KOPT-K1 (cell line): ENCODE results near the gene DNAJB2.
"Not testable (repeated sequence)": the region's sequence is repeated elsewhere in the genome, so short reads cannot be mapped to it uniquely, and the experiment has no call there.

ENCODE experiments used
- H3K27ac ChIP-seq: fragments of 200-600 bp; sonication (generic); 2 replicates; pipeline ENCODE4 v1.5.1; 2016; ENCODE audit warnings: antibody characterized with exemption, mild to moderate bottlenecking, low read depth, low read length; ENCODE audit not compliant: poor library complexity, severe bottlenecking
- H3K36me3 ChIP-seq: fragments of 200-600 bp; sonication (generic); 2 replicates; pipeline ENCODE4 v1.5.1; 2017; ENCODE audit warnings: antibody characterized with exemption, mild to moderate bottlenecking, low read length, moderate library complexity; ENCODE audit not compliant: insufficient read depth
- H3K9me3 ChIP-seq: fragments of 200-600 bp; sonication (generic); 2 replicates; pipeline ENCODE4 v1.5.1; 2017; ENCODE audit warnings: antibody characterized with exemption, low read length, mild to moderate bottlenecking; ENCODE audit not compliant: insufficient read depth, poor library complexity, severe bottlenecking

Gene DNAJB2

DNA sequence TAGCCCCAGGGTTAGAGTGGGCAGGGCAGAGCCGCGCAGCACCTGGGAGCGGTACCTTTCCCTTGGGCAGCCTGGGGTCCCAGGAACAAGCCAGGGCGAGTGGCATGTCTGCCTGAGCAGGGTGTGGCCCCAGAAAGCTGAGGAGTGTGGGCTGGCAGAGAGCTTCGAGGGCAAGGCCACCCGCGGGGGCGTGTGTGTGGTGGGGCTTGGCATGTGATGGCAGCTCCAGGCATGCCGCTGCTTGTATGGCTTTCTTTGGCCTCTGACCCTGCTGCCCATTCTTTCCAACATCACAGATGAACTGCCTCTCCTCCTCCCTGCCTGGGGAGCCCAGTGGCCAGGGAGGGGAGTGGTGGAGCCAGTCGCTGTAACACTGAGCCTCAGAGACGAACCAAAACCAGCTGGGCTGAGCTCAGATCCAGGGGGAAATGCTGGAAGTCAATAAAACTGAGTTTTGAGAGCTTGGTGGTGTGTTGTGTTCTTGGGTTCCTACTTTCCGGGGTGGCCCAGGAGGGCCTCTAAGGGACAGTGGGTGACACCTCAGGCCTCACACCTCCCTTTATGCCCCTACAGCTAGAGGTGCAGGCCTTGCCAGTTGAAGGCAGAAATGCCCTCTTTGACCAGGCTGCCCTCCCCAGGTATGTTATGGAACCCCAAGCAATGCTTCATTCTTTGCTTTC, 7.4 kb downstream of the DNAJB2 start:
- no peaks in the 10 kb centered on the region; the same call in 1 of the 2 replicates for H3K36me3 ChIP-seq
- H3K9me3 ChIP-seq: no peaks in the 10 kb centered on the region
- H3K27ac ChIP-seq: no peak overlapping the region

DNA sequence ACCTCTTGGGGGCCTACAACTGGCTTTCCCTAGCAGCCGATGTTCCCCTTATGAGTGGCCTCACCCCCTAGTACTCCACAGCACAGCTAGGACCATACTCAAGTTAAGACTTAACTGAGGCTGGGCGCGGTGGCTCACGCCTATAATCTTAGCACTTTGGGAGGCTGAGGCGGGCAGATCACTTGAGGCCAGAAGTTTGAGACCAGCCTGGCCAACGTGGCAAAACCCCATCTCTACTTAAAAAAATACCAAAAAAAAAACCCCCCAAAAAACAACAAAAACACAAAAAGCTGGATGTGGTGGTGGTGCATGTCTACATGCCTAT, 7.9 kb downstream of the DNAJB2 start:
- H3K27ac ChIP-seq, H3K9me3 ChIP-seq, H3K36me3 ChIP-seq: not testable (repeated sequence)

DNA sequence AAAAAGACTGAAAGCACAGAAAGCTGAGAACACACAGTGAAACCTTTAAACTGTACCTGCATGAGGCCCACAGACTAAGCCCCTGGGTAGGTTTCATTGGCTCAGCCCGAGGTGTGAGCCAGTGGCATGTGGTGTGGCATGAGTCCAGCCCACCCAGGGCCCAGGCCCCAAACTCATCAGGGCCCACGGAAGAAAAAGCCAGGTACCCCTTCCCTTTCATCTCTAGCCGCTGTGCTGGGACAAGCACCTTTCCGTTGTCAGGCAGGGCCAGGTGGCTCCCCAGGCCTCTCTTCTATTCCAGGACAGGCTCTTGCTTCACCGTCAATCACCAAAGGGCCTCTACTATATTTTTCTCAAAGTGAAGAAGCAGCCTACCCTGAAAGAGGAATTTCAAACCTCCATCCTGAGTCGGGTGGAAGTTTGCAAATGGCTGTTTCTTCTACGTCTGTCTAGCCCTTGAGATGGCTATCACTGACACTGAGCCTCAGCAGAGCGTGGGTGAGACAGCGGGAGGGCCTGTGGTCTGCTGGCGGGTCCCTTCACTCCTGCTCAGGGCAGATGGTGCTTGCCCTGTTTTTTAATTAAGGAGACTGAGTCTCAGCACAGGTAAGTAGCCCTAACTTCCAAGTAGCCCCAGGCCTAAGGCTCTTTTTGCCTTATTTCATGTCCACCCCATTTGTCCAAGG, 8.6 kb downstream of the DNAJB2 start:
- H3K9me3 ChIP-seq: no peaks in the 10 kb centered on the region
- H3K36me3 ChIP-seq: no peaks in the 10 kb centered on the region; the same call in 1 of the 2 replicates
- H3K27ac ChIP-seq: no peak overlapping the region

DNA sequence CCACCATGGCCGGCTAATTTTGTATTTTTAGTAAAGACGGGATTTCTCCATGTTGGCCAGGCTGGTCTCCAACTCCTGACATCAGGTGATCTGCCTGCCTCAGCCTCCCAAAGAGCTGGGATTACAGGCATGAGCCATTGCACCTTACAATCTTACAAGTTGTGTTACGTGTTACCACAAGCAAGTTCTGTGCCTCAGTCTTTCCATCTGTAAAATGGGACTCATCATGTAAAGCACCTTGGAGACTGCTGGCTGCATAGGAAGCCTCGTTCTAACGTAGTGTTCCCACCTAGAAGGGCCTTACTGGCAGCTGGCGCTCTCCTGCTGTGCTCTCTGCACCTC, 10.0 kb downstream of the DNAJB2 start:
- H3K27ac ChIP-seq: no peak overlapping the region
- no peaks in the 10 kb centered on the region for H3K9me3 ChIP-seq

DNA sequence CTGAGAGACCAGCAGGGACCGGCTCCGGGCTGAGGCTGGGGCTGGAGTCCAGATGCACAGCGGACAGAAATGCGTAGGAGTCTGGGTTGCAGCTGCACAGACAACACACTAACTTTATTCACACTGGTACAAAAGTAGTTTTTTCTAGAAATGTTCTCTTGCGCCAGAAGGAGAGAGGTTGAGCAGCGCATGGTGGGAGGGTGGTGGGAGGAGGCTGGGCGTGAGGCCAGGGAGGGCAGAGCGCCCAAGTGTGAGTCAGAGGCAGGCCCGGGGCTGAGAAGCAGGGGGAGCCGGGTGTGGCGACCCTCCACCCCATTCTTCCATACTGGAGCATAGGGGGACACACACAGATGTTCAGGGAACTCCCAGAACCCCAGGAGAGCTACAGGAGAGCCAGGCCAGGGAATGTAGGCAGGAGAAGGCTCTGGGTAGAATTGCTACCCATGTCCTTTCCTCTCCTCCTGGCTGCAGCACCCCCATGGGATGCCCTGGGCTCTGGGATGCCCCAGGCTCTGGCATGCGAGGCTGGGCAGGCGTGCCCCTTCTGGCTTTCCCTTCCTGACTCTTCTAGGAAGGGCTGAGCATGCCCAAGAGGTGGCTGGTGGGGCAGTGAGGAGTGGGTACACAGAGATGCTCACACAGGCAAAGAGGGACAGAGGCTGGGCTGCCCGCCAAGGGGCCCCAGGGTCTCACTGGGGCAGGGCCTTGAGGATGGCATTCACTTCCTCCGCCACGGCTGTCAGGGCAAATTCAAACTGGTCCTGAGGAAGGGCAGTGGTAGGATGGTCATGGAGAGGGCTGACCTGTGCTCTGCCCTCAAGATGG, 10.6 kb downstream of the DNAJB2 start:
- Histone ChIP-seq H3K27ac (no peak overlapping the region), H3K9me3 (no peaks in the 10 kb centered on the region), H3K36me3 (no peaks in the 10 kb centered on the region; the same call in 1 of the 2 replicates)

More for the DNA sequence above, 10.0 kb downstream of the DNAJB2 start:
- no peaks in the 10 kb centered on the region; the same call in 1 of the 2 replicates for H3K36me3 ChIP-seq

DNA sequence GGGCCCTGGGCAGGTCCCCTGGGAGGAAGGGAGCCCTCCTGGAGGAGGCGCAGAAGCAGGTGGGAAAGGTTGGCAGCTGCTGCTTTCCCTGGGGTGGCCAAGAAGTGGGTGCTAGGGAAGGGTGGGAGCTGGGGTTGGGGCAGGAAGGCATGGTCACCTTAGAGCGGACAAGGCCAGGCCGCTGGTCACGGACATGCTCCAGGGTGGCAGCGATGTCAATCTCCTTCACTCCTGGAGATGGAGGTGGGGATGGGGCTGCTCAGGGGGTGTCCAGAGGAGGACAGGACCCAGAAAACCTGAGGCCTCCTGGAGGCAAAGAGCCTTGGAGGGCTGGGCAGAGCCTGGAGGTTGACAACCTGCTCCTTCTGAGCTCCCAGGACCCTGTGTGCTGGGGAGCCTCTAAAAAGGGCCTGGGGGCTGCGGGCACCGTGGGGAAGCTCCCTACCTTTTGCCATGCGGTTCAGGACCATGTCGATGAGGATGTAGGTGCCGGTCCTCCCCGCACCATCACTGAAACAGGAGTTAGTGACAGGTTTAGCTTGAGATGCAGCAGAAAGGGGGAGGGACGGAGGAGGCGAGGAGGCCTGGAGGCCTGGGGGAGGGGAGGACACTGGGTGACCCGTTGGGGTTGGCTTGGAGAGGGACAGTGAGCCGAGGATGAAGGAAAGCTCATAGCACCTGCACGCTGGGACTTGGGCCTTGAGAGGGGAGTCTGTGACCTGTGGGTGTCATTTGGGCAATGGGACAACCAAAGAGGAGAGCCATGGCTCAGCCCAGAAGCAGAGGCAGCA, 11.4 kb downstream of the DNAJB2 start:
- H3K27ac ChIP-seq: no peak overlapping the region
- H3K36me3 ChIP-seq: no peaks in the 10 kb centered on the region
- H3K9me3 ChIP-seq: no peaks in the 10 kb centered on the region

DNA sequence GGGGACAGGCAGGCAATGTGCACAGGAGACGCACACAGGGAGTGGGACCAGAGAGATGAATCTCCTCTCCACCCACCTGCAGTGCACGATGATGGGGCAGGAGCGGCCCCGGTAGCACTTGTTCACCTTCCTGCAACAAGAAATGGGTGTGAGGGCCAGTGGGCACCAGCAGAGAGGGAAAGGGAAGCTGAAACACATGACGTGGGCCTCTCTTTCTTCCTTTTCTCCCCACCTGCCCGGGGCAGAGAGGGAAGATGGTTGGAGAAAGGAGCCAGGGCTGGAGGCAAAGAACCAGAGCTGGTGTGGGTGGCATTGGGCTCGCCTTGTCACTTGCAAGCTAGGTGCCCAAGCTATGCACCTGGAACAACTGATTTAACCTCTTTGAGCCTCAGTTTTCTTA, 12.2 kb downstream of the DNAJB2 start:
- Histone ChIP-seq H3K36me3 (no peaks in the 10 kb centered on the region), H3K27ac (no peak overlapping the region), H3K9me3 (no peaks in the 10 kb centered on the region)

DNA sequence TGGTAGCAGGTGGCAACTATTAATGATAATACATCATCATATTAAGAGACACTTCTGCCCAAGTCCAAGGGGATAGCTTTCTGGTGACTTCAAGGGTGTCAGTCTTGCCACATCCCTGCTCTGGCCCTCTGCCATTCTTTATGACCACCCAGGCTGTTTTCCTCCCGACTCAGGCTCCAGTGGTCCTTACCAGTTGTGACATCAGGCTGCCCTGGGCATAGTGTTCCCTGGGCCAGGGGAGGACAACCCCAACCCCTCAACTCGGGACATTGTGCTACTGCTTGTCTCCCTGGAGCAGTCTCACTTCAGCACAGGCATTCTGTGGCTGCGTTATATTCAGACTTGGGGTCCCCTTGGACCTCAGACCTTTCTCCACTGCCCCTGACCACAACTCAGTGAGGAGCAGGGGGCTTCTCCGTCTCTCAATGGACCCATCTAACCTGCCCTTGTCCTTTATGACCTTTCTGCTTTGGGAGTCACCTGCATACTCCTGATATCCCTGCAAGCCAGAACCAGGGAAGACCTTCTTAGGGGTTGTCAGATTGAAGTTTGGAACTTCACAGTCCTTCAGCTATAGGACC, 12.8 kb downstream of the DNAJB2 start:
- Histone ChIP-seq H3K27ac (no peak overlapping the region), H3K9me3 (no peaks in the 10 kb centered on the region), H3K36me3 (no peaks in the 10 kb centered on the region)

DNA sequence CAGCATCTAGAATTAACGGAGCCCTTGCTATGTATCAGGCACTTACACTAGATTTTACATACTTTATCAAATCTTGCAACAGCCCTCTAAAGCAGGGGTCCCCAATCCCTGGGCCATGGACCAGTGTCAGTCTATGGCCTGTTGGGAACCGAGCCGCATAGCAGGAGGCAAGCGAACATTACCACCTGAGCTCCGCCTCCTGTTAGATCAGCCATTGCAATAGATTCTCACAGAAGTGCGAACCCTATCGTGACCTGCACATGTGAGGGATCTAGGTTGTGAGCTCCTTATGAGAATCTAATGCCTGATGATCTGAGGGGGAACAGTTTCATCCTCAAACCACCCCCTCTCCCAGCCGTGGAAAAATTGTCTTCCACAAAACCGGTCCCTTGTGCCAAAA, 13.4 kb downstream of the DNAJB2 start:
- Histone ChIP-seq H3K36me3 (no peaks in the 10 kb centered on the region), H3K27ac (no peak overlapping the region), H3K9me3 (no peaks in the 10 kb centered on the region)

DNA sequence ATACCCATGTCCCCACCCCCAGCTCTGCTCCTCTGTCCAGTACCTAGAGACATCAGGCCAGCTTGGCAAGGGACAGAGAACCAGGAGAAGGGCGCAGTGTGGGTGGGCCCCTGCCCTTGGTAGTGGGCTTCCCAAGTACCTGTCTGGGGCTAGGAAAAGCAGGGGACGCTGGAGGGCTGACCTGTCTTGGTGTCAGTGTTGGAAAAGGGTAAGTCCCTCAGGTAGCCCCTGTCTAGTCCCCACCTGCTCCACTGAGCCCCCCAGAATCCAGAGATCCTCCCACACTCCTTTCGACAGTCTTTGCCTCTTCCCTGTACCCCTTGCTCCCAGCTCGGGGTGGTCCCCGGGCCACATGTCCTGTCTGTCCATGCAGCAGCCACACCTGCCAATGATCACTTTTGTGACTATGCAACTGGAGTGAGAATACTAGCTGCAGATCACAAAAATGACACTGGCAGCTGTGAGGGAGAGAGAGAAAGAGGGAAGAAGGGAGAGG, 14.6 kb downstream of the DNAJB2 start:
- Histone ChIP-seq H3K36me3 (no peaks in the 10 kb centered on the region), H3K27ac (no peak overlapping the region), H3K9me3 (no peaks in the 10 kb centered on the region)

DNA sequence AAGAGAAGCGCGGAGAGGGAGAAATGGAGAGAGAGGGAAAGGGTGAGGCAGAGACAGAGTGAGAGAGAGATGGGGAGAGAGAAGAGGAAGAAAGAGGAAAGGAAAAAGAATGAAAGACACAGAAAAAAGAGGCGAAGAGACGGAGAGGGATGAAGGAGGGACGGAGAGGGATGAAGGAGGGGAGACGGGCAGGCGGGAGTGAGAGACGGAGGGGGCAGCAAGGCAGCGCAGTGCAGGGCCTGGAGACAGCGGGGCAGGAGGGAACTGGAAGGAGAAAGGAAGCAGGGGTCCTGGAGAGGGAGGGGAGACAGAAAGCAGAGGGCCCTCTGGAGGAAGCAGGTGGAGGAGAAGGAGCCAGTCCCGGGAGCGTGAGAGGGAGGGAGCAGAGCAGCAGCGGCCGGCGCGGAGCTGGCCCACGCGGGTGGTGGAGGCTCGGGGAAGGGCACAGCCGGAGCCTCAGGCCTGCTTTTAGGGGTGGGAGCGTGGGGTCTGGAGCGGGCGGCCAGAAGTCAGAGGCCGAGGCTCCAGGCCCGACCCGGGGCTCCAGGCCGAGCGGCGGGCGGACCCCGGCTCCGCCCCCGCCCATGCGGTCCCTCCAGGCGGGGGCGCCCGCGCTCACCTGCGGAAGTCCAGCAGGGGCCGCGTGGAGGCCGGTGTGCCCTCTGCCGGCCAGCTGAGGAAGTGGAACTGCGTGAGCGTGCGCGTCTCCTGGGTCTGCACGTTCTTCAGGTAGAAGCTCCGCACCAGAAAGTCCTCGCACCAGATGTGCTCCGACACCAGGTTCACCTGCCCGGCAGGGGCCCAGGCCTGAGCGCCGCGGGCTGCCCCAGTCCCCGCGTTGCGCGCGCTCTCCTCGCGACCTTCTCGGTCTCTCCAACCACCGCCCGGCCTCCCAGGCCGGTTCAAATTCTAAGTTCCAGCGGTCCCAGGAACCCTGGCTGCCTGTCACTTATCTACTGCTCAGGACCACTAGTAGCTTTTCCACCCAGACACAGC, 15.5 kb downstream of the DNAJB2 start:
- H3K36me3 ChIP-seq: no peaks in the 10 kb centered on the region
- H3K27ac ChIP-seq: no peak overlapping the region
- H3K9me3 ChIP-seq: no peaks in the 10 kb centered on the region

DNA sequence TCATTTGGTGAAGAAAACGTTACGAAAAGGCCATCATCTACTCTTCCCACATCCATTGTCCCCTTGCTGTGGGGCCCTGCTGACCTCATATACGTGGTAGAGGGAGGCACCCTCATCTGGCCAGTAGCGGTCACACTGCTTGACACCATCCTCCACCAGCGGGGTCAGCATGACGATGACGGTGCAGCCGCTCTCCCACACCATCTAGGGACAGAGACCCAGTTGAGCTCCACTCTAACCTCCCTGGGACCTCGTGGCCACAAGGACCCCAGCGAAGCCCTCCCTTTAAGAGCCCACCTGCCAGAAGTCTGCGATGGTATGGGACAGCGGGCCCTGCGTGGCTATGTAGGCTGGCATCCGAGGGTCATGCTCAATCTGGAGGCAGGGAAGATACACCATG, 17.0 kb downstream of the DNAJB2 start:
- H3K36me3 ChIP-seq: no peaks in the 10 kb centered on the region
- H3K9me3 ChIP-seq: no peaks in the 10 kb centered on the region
- no peak overlapping the region for H3K27ac ChIP-seq

DNA sequence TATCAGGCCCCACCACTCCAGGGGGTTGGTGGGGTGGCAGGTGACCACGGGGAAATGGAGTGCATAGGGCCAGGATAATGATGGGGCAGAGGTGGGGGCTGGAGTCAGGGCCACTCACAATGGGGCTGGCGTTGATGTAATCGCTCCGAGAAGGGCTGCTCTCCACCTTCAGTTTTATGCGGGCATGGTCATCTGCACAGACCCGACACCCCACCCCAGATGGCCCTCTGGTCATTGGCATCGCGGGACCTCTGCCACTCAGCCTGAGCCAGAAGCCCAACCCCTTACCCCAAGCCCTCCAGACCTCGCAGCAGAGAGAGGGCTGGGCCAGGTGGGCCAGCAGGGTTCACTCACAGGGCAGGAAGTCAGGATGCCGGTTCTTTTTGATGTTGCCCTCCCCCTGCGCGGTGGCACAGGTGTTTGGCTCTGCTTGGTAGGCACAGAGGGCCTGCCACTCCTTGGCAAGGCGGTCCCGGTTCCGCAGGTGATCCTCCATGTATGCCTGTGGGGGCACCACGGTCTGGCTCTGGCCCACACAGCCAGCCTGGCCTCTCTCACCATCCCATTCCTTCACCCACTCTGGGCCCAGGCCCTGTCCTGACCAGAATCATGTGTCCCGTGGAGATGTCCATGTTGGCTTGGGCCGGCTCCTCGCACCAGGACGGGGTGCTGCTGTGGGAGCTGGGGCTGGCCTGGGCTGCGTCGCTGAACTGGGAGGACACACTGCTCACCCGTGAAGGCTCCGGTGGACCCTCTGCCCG, 17.6 kb downstream of the DNAJB2 start:
- Histone ChIP-seq H3K9me3 (no peaks in the 10 kb centered on the region), H3K36me3 (no peaks in the 10 kb centered on the region), H3K27ac (no peak overlapping the region)
